ENCODE results near the gene HTATSF1.
A peak's percentile ranks its signal among the peaks of the same experiment; 100 is the strongest.

The HTATSF1 gene

GRCh38 chrX:136473663-136474062 is 23.7 kb upstream of the HTATSF1 start:
- Histone ChIP-seq H3K9ac (ENCODE audit: low read depth, low read length) (no peak overlapping the region), H3K9me3 (ENCODE audit: insufficient read depth, low read depth, low read length) (no peaks in the 10 kb centered on the region)

DNA sequence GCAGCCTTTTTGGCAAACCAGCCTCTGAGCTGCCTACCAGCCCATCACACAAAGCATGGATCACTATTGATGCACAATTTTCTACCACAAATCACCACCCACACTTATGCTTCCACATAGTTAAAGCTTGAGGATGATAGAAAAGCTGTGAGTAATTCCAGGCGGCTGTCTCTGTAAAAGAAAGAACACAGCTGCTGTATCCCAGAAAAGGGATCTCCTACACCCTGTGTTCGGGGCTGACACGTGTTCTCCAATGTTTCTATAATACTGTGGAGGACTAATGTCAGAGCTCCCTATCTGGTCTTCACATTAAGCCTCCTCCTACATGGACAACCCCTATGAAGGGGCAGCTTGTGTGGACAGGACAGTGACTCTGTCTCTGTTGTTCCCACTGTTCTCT is 22.2 kb upstream of the HTATSF1 start:
- H3K9me3 ChIP-seq (ENCODE audit: insufficient read depth, low read depth, low read length) = no peaks in the 10 kb centered on the region

More at GRCh38 chrX:136473663-136474062, 23.7 kb upstream of the HTATSF1 start:
- Histone ChIP-seq H3K36me3 (ENCODE audit: insufficient read depth, low read depth, low read length) (no peaks in the 10 kb centered on the region), H3K27me3 (ENCODE audit: insufficient read depth, low read length) (no peaks in the 10 kb centered on the region), H3K4me3 (ENCODE audit: low read length) (no peak overlapping the region), H3K4me1 (ENCODE audit: insufficient read depth, low read length) (no peaks in the 10 kb centered on the region), H3K27ac (ENCODE audit: low read length) (no peak overlapping the region)

GRCh38 chrX:136476501-136476900 is 20.9 kb upstream of the HTATSF1 start:
- Histone ChIP-seq H3K27me3 (ENCODE audit: insufficient read depth, low read length) (no peaks in the 10 kb centered on the region), H3K9me3 (ENCODE audit: insufficient read depth, low read depth, low read length) (no peaks in the 10 kb centered on the region), H3K36me3 (ENCODE audit: insufficient read depth, low read depth, low read length) (no peaks in the 10 kb centered on the region)

More for the DNA sequence above, 22.2 kb upstream of the HTATSF1 start:
- no peaks in the 10 kb centered on the region for H3K4me1 ChIP-seq (ENCODE audit: insufficient read depth, low read length)
- H3K36me3 ChIP-seq (ENCODE audit: insufficient read depth, low read depth, low read length) = no peaks in the 10 kb centered on the region
- no peak overlapping the region for H3K4me3 ChIP-seq (ENCODE audit: low read length)
- H3K9ac ChIP-seq (ENCODE audit: low read depth, low read length) = no peak overlapping the region
- no peaks in the 10 kb centered on the region for H3K27me3 ChIP-seq (ENCODE audit: insufficient read depth, low read length)
- no peak overlapping the region for H3K27ac ChIP-seq (ENCODE audit: low read length)

DNA sequence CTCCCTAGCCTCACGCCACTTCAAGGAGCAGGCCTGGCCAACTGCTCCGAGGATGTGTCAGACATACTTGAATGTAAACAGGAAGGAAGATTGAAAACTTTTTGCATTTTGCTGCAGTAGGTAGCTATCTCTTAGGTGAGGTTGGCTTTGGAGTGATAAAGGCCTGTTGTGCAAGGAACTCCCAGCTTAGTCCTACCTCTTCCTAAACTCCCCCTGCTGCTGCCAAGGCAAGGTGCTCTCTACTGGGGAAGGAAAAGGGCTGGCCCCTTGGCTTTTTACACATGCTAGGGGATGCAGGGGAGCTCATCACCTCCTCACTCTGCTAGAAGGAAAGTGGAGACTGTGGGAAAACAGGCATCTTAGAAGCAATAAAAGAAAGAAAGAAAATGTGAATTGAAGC is 20.4 kb upstream of the HTATSF1 start:
- Histone ChIP-seq H3K27me3 (ENCODE audit: insufficient read depth, low read length) (no peaks in the 10 kb centered on the region), H3K4me1 (ENCODE audit: insufficient read depth, low read length) (no peaks in the 10 kb centered on the region), H3K4me3 (ENCODE audit: low read length) (no peak overlapping the region), H3K36me3 (ENCODE audit: insufficient read depth, low read depth, low read length) (no peaks in the 10 kb centered on the region), H3K9me3 (ENCODE audit: insufficient read depth, low read depth, low read length) (no peaks in the 10 kb centered on the region), H3K9ac (ENCODE audit: low read depth, low read length) (no peak overlapping the region), H3K27ac (ENCODE audit: low read length) (no peak overlapping the region)

More at GRCh38 chrX:136476501-136476900, 20.9 kb upstream of the HTATSF1 start:
- no peak overlapping the region for H3K4me3 ChIP-seq (ENCODE audit: low read length)
- no peak overlapping the region for H3K27ac ChIP-seq (ENCODE audit: low read length)
- no peaks in the 10 kb centered on the region for H3K4me1 ChIP-seq (ENCODE audit: insufficient read depth, low read length)
- no peak overlapping the region for H3K9ac ChIP-seq (ENCODE audit: low read depth, low read length)

GRCh38 chrX:136480383-136480782 is 17.0 kb upstream of the HTATSF1 start:
- H3K4me3 ChIP-seq (ENCODE audit: low read length) = no peak overlapping the region
- no peaks in the 10 kb centered on the region for H3K4me1 ChIP-seq (ENCODE audit: insufficient read depth, low read length)
- no peak overlapping the region for H3K9ac ChIP-seq (ENCODE audit: low read depth, low read length)
- no peaks in the 10 kb centered on the region for H3K9me3 ChIP-seq (ENCODE audit: insufficient read depth, low read depth, low read length)
- H3K27me3 ChIP-seq (ENCODE audit: insufficient read depth, low read length) = 0 out of 2 replicates have a peak, but pooled peaks cover 3% of the 10 kb centered on the region
- H3K27ac ChIP-seq (ENCODE audit: low read length) = no peak overlapping the region
- H3K36me3 ChIP-seq (ENCODE audit: insufficient read depth, low read depth, low read length) = no peaks in the 10 kb centered on the region

DNA sequence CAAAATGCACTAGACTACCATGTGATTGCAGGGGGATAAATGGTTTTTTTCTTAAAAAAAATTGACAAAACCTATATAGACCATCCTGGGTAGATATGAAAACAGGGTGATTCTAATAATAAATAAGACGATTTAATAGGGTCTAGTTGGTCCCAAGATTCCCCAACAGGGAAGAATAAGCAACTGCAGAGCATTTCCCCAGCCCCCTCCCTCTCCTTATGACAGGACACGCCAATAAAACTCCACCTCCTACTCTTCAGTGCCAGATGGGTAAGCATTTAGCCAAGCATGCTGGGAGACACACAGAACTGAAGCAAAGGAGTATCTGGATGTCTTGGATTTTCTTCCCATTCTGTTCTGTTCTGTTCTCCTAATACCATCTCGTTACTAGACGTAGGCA is 9.7 kb upstream of the HTATSF1 start, which contains the start of gene BRS3:
TSS of gene BRS3 (plus strand) at position 301 of the 400 bp plus-strand sequence. CDS start 168 bp downstream, outside the sequence.
- H3K36me3 ChIP-seq (ENCODE audit: insufficient read depth, low read depth, low read length) = no peaks in the 10 kb centered on the region
- no peaks in the 10 kb centered on the region for H3K9me3 ChIP-seq (ENCODE audit: insufficient read depth, low read depth, low read length)
- H3K9ac ChIP-seq (ENCODE audit: low read depth, low read length) = no peak within 1 kb of the TSS
- H3K27me3 ChIP-seq (ENCODE audit: insufficient read depth, low read length) = peaks cover 20% of the 10 kb centered on the region
- no peak within 1 kb of the TSS for H3K27ac ChIP-seq (ENCODE audit: low read length)
- no peak within 1 kb of the TSS for H3K4me3 ChIP-seq (ENCODE audit: low read length)
- H3K4me1 ChIP-seq (ENCODE audit: insufficient read depth, low read length) = no peaks in the 10 kb centered on the region

GRCh38 chrX:136488706-136489105 is 8.7 kb upstream of the HTATSF1 start:
- no peak overlapping the region for H3K9ac ChIP-seq (ENCODE audit: low read depth, low read length)
- no peak overlapping the region for H3K4me3 ChIP-seq (ENCODE audit: low read length)
- no peak overlapping the region for H3K27ac ChIP-seq (ENCODE audit: low read length)
- no peaks in the 10 kb centered on the region for H3K36me3 ChIP-seq (ENCODE audit: insufficient read depth, low read depth, low read length)
- H3K9me3 ChIP-seq (ENCODE audit: insufficient read depth, low read depth, low read length) = no peaks in the 10 kb centered on the region
- no peaks in the 10 kb centered on the region for H3K4me1 ChIP-seq (ENCODE audit: insufficient read depth, low read length)
- H3K27me3 ChIP-seq (ENCODE audit: insufficient read depth, low read length) = peaks cover 20% of the 10 kb centered on the region

DNA sequence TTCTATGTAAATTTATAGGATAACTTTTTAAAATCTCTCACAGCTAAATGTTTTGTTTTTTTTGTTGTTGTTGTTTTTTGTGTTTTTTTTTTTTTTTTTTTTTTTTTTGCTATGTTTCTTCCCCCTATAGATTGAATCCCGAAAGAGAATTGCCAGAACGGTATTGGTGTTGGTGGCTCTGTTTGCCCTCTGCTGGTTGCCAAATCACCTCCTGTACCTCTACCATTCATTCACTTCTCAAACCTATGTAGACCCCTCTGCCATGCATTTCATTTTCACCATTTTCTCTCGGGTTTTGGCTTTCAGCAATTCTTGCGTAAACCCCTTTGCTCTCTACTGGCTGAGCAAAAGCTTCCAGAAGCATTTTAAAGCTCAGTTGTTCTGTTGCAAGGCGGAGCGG is 5.6 kb upstream of the HTATSF1 start:
- Histone ChIP-seq H3K4me3 (ENCODE audit: low read length) (no peak overlapping the region), H3K27ac (ENCODE audit: low read length) (no peak overlapping the region), H3K9me3 (ENCODE audit: insufficient read depth, low read depth, low read length) (no peaks in the 10 kb centered on the region), H3K27me3 (ENCODE audit: insufficient read depth, low read length) (peaks cover 15% of the 10 kb centered on the region), H3K36me3 (ENCODE audit: insufficient read depth, low read depth, low read length) (no peaks in the 10 kb centered on the region), H3K4me1 (ENCODE audit: insufficient read depth, low read length) (no peaks in the 10 kb centered on the region; the same call in 1 of the 2 replicates), H3K9ac (ENCODE audit: low read depth, low read length) (no peak overlapping the region)

GRCh38 chrX:136493011-136493410 is 4.4 kb upstream of the HTATSF1 start:
- H3K4me3 ChIP-seq (ENCODE audit: low read length) = no peak overlapping the region
- H3K9ac ChIP-seq (ENCODE audit: low read depth, low read length) = no peak overlapping the region
- H3K27me3 ChIP-seq (ENCODE audit: insufficient read depth, low read length) = peaks cover 15% of the 10 kb centered on the region
- H3K27ac ChIP-seq (ENCODE audit: low read length) = no peak overlapping the region
- no peaks in the 10 kb centered on the region; the same call in 1 of the 2 replicates for H3K4me1 ChIP-seq (ENCODE audit: insufficient read depth, low read length)
- no peaks in the 10 kb centered on the region for H3K36me3 ChIP-seq (ENCODE audit: insufficient read depth, low read depth, low read length)
- no peaks in the 10 kb centered on the region for H3K9me3 ChIP-seq (ENCODE audit: insufficient read depth, low read depth, low read length)

GRCh38 chrX:136495043-136495442 is 2.3 kb upstream of the HTATSF1 start:
- no peaks in the 10 kb centered on the region; the same call in 1 of the 2 replicates for H3K4me1 ChIP-seq (ENCODE audit: insufficient read depth, low read length)
- H3K36me3 ChIP-seq (ENCODE audit: insufficient read depth, low read depth, low read length) = peaks cover 8% of the 10 kb centered on the region; the same call in 1 of the 2 replicates
- H3K9me3 ChIP-seq (ENCODE audit: insufficient read depth, low read depth, low read length) = no peaks in the 10 kb centered on the region
- no peak overlapping the region for H3K9ac ChIP-seq (ENCODE audit: low read depth, low read length)
- H3K27ac ChIP-seq (ENCODE audit: low read length) = no peak overlapping the region
- no peak overlapping the region for H3K4me3 ChIP-seq (ENCODE audit: low read length)
- peaks cover 2% of the 10 kb centered on the region; the same call in 1 of the 2 replicates for H3K27me3 ChIP-seq (ENCODE audit: insufficient read depth, low read length)

- peak overlapping the region; percentile 91 for H3K4me3 ChIP-seq (ENCODE audit: low read length)
- peaks cover 20% of the 10 kb centered on the region for H3K36me3 ChIP-seq (ENCODE audit: insufficient read depth, low read depth, low read length)
- H3K27me3 ChIP-seq (ENCODE audit: insufficient read depth, low read length) = no peaks in the 10 kb centered on the region
Observed at GRCh38 chrX:136496186-136496763, 1.1 kb upstream of the HTATSF1 start.

DNA sequence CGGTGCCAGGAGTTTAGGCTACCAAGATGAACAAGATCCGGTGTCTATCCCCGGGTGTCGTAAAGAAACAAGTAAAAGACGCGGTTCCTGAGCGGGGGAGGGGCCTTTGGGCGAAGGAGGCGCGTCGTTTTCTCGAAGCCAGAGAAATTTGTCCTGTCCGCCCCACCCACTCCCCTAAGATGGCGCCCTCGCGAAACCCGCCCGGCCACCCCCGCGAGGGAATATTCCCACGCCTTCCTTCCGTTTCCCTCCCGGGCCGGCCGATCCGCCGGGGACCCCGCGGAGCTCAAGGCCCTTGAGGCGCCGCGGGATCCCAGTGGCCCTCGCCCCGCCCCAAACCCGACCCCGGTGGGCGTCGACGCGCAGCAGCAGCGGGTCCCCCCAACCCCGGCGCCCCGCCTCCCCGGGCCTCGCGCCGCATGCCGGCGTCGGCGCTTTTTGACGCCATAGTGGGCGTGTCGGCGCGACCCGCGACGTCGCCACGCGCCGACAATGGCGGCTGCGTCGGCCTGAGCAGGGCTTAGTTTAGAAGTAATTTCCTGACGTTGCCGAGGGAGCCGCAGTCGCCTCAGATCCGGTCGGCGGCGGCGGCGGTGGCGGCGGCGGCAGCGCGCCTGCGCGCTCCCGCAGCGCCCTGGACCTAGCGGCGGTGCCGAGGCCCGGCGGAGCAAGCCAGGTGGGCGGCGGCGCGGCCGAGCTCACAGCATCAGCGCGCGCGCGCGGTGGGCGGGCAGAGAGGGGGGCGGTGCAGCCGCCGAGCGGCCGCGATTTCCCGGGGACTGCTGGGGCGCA is 432 bp upstream of the HTATSF1 start:
- no peaks in the 10 kb centered on the region; the same call in 1 of the 2 replicates for H3K4me1 ChIP-seq (ENCODE audit: insufficient read depth, low read length)
- peak overlapping the region; percentile 91 for H3K9ac ChIP-seq (ENCODE audit: low read depth, low read length)
- no peaks in the 10 kb centered on the region for H3K27me3 ChIP-seq (ENCODE audit: insufficient read depth, low read length)
- peaks cover 27% of the 10 kb centered on the region for H3K36me3 ChIP-seq (ENCODE audit: insufficient read depth, low read depth, low read length)
- no peaks in the 10 kb centered on the region for H3K9me3 ChIP-seq (ENCODE audit: insufficient read depth, low read depth, low read length)
- H3K27ac ChIP-seq (ENCODE audit: low read length) = no peak overlapping the region
- H3K4me3 ChIP-seq (ENCODE audit: low read length) = peak overlapping the region; percentile 91

More at GRCh38 chrX:136496186-136496763, 1.1 kb upstream of the HTATSF1 start:
- Histone ChIP-seq H3K27ac (ENCODE audit: low read length) (no peak overlapping the region), H3K9ac (ENCODE audit: low read depth, low read length) (peak overlapping the region; percentile 91), H3K9me3 (ENCODE audit: insufficient read depth, low read depth, low read length) (no peaks in the 10 kb centered on the region), H3K4me1 (ENCODE audit: insufficient read depth, low read length) (no peaks in the 10 kb centered on the region; the same call in 1 of the 2 replicates)
